CD4-positive, alpha-beta T cell (primary cell): ENCODE data around the gene ASB4. TPM values are rescaled to one million over a fixed set of nuclear protein-coding genes. Genes with fewer than 3 reads are reported as not detected.

ENCODE experiments used
- ATAC-seq: fragments of 200-7000 bp; cut with Tn5 transposase; one replicate; pipeline ENCODE4 v1.10.0; 2022; ENCODE audit warnings: mild to moderate bottlenecking; ENCODE audit not compliant: poor library complexity
- CTCF ChIA-PET: fragments of 350-600 bp; sonication (Branson Sonifier 250); formaldehyde crosslinking; loops from one replicate; lab custom pipeline; 2021; ENCODE audit warnings: antibody characterized with exemption, inconsistent platforms; lab: Charles Lee
- POLR2A ChIA-PET: fragments of 350-600 bp; sonication (Branson Sonifier 250); formaldehyde crosslinking; loops from one replicate; lab custom pipeline; 2021; ENCODE audit warnings: antibody characterized with exemption, inconsistent platforms; lab: Charles Lee
- DNase-seq, 14 experiments: peaks; one replicate each; pipeline ENCODE4 v3.0.0-alpha.2; 2013 to 2020; ENCODE audit warnings: mixed read lengths in 2 of 14
- H3K27ac ChIP-seq, 2 donors: one replicate each; pipeline versions ENCODE4 v1.5.1 to v1.7.0; 2013; ENCODE audit warnings: low read length in 2 of 2, low read depth in 1 of 2, mild to moderate bottlenecking in 1 of 2
- H3K27me3 ChIP-seq, 2 experiments: 1 replicate in 1 of 2; 2 replicates in 1 of 2; pipeline versions ENCODE4 v1.6.1 to v1.7.0; 2013; ENCODE audit warnings: low read length in 2 of 2, control low read depth in 1 of 2, mild to moderate bottlenecking in 1 of 2, moderate library complexity in 1 of 2; ENCODE audit not compliant: insufficient read depth in 2 of 2, control insufficient read depth in 1 of 2
- H3K36me3 ChIP-seq: one replicate; pipeline ENCODE4 v1.6.1; 2013; ENCODE audit warnings: low read length, control low read depth; ENCODE audit not compliant: insufficient read depth
- H3K4me1 ChIP-seq: one replicate; pipeline ENCODE4 v1.6.1; 2013; ENCODE audit warnings: low read length, control low read depth; ENCODE audit not compliant: insufficient read depth
- H3K4me3 ChIP-seq: one replicate; pipeline ENCODE4 v1.5.1; 2013; ENCODE audit warnings: mild to moderate bottlenecking, low read length, moderate library complexity
- H3K9me3 ChIP-seq, 2 experiments: 1 replicate in 1 of 2; 2 replicates in 1 of 2; pipeline versions ENCODE4 v1.6.1 to v1.7.0; 2013; ENCODE audit warnings: low read length in 2 of 2, mild to moderate bottlenecking in 2 of 2, control low read depth in 1 of 2, moderate library complexity in 1 of 2; ENCODE audit not compliant: control insufficient read depth in 1 of 2, insufficient read depth in 1 of 2
- H3K27ac Mint-ChIP-seq: one replicate; pipeline ENCODE4 v1.8.0; 2020; ENCODE audit warnings: mixed read lengths
- H3K27me3 Mint-ChIP-seq: one replicate; pipeline ENCODE4 v1.8.0; 2021; ENCODE audit warnings: mixed read lengths
- H3K36me3 Mint-ChIP-seq: one replicate; pipeline ENCODE4 v1.8.0; 2021; ENCODE audit warnings: low read depth, mixed read lengths
- H3K4me1 Mint-ChIP-seq: one replicate; pipeline ENCODE4 v1.8.0; 2021; ENCODE audit warnings: low read depth, mixed read lengths
- H3K4me3 Mint-ChIP-seq: one replicate; pipeline ENCODE4 v1.8.0; 2020; ENCODE audit warnings: mild to moderate bottlenecking, mixed read lengths
- H3K9me3 Mint-ChIP-seq: one replicate; pipeline ENCODE4 v1.8.0; 2020; ENCODE audit warnings: mixed read lengths
- CTCF ChIP-seq: fragments of 200-600 bp; IDR thresholded peaks from one replicate; pipeline ENCODE4 v1.8.0; 2022; ENCODE audit warnings: antibody characterized with exemption, mild to moderate bottlenecking
- intact Hi-C, 2 experiments: fragments of 100-400 bp; cut with DNase I in 1 of 2; cut with micrococcal nuclease in 1 of 2; formaldehyde crosslinking; loops; one replicate each; pipeline versions ENCODE4 v1.15.1 to v1.9.0; 2023 to 2025; cut with DNase I, micrococcal nuclease
- total RNA-seq, 174 experiments: library from RNA in 2 of 174; stranded (reverse) in 2 of 174; gene quantifications; one replicate each; pipeline ENCODE4 v1.2.3 and lab custom pipeline; 2021 to 2026

ASB4 gene
- total RNA-seq, 2 experiments from 2014 or later = not detected

GRCh38 chr7:95467912-95468607 is 17.7 kb upstream of the ASB4 start:
- Histone ChIP-seq H3K9me3 (no peaks in the 10 kb centered on the region), H3K4me1 (peaks cover 3% of the 10 kb centered on the region), H3K27ac (no peak overlapping the region), H3K4me3 (no peak overlapping the region), H3K27me3 (no peaks in the 10 kb centered on the region), H3K36me3 (no peaks in the 10 kb centered on the region)
- intact Hi-C loops = no loop called here
- no peak for TF ChIP-seq CTCF
- Mint-ChIP-seq H3K4me3 (no peak overlapping the region), H3K4me1 (peaks cover 16% of the 10 kb centered on the region), H3K27ac (no peak overlapping the region), H3K9me3 (no peaks in the 10 kb centered on the region), H3K27me3 (no peaks in the 10 kb centered on the region), H3K36me3 (no peaks in the 10 kb centered on the region)
- ChIA-PET CTCF (no interaction called here), POLR2A (no interaction called here)
- ATAC-seq = no peak
- DNase-seq = no peak

GRCh38 chr7:95469187-95469586 is 16.6 kb upstream of the ASB4 start:
- TF ChIP-seq CTCF = no peak

GRCh38 chr7:95469848-95470247 is 15.9 kb upstream of the ASB4 start:
- H3K4me3 Mint-ChIP-seq = no peak overlapping the region
- intact Hi-C loops = loop anchor here in 1 of 2 experiments (10.0 kb wide), 1 partner anchor 275 kb away; no protein-coding TSS in a partner anchor
- TF ChIP-seq CTCF = no peak

More at GRCh38 chr7:95469187-95469586, 16.6 kb upstream of the ASB4 start:
- ChIA-PET POLR2A (no interaction called here), CTCF (no interaction called here)
- no peaks in the 10 kb centered on the region for H3K27me3 Mint-ChIP-seq
- Histone ChIP-seq H3K36me3 (no peaks in the 10 kb centered on the region), H3K27me3 (no peaks in the 10 kb centered on the region), H3K27ac (no peak overlapping the region), H3K4me3 (no peak overlapping the region), H3K4me1 (peaks cover 3% of the 10 kb centered on the region), H3K9me3 (no peaks in the 10 kb centered on the region)
- H3K9me3 Mint-ChIP-seq = no peaks in the 10 kb centered on the region
- no peak overlapping the region for H3K4me3 Mint-ChIP-seq
- no peak overlapping the region for H3K27ac Mint-ChIP-seq
- DNase-seq (no peak), ATAC-seq (no peak)
- intact Hi-C loops = no loop called here
- H3K36me3 Mint-ChIP-seq = no peaks in the 10 kb centered on the region
- peaks cover 16% of the 10 kb centered on the region for H3K4me1 Mint-ChIP-seq

More at GRCh38 chr7:95469848-95470247, 15.9 kb upstream of the ASB4 start:
- ATAC-seq = no peak
- peaks cover 16% of the 10 kb centered on the region for H3K4me1 Mint-ChIP-seq
- H3K9me3 ChIP-seq = no peaks in the 10 kb centered on the region
- peaks cover 3% of the 10 kb centered on the region for H3K4me1 ChIP-seq
- H3K4me3 ChIP-seq = no peak overlapping the region
- no peaks in the 10 kb centered on the region for H3K27me3 Mint-ChIP-seq
- H3K27ac Mint-ChIP-seq = no peak overlapping the region
- DNase-seq = no peak
- ChIA-PET CTCF (no interaction called here), POLR2A (interaction anchor here (1.0 kb wide), 1 partner anchor 49 kb away, joined by 3 read pairs; no protein-coding TSS in a partner anchor)
- H3K36me3 Mint-ChIP-seq = no peaks in the 10 kb centered on the region
- no peaks in the 10 kb centered on the region for H3K36me3 ChIP-seq
- H3K9me3 Mint-ChIP-seq = no peaks in the 10 kb centered on the region
- H3K27ac ChIP-seq = no peak overlapping the region
- no peaks in the 10 kb centered on the region for H3K27me3 ChIP-seq
